ENCODE data around the gene LCN15. TPM values are rescaled to one million over a fixed set of nuclear protein-coding genes. Genes with fewer than 3 reads are reported as not detected.

LCN15 gene
- total RNA-seq, 1 experiment from 2014 or later = 0.05 TPM

- intact Hi-C loops (cut with micrococcal nuclease; ENCODE audit: unreplicated experiment) (no loop called here), in situ Hi-C loops (cut with HindIII; ENCODE audit: low pct_unique_long_range_greater_than_20kb, low sequenced_read_pairs) (no loop called here)
- H3K4me3 ChIP-seq (ENCODE audit: low read depth in 2 of 2, low read length in 2 of 2) = no peak overlapping the region
- ATAC-seq (no peak), DNase-seq (ENCODE audit: low read depth, low spot score) (no peak)
- peaks cover 3% of the 10 kb centered on the region; the same call in 1 of the 2 replicates for H3K4me1 ChIP-seq (ENCODE audit: control insufficient read depth, insufficient read depth, low read length)
- H3K27ac ChIP-seq (ENCODE audit: low read length) = no peak overlapping the region
- TF ChIP-seq, protein P1, sequence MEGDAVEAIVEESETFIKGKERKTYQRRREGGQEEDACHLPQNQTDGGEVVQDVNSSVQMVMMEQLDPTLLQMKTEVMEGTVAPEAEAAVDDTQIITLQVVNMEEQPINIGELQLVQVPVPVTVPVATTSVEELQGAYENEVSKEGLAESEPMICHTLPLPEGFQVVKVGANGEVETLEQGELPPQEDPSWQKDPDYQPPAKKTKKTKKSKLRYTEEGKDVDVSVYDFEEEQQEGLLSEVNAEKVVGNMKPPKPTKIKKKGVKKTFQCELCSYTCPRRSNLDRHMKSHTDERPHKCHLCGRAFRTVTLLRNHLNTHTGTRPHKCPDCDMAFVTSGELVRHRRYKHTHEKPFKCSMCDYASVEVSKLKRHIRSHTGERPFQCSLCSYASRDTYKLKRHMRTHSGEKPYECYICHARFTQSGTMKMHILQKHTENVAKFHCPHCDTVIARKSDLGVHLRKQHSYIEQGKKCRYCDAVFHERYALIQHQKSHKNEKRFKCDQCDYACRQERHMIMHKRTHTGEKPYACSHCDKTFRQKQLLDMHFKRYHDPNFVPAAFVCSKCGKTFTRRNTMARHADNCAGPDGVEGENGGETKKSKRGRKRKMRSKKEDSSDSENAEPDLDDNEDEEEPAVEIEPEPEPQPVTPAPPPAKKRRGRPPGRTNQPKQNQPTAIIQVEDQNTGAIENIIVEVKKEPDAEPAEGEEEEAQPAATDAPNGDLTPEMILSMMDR (IDR thresholded peaks at IDR 0.05) = no peak
- TF ChIP-seq TCF7L2 (IDR thresholded peaks at IDR 0.05; ENCODE audit: low read depth, low read length) (no peak), POLR2AphosphoS5 (IDR thresholded peaks at IDR 0.05; ENCODE audit: low read depth, low read length) (no peak), SIN3A (IDR thresholded peaks at IDR 0.05; ENCODE audit: borderline replicate concordance, insufficient read depth, low read depth, low read length) (no peak)
- TF ChIP-seq, protein P2, sequence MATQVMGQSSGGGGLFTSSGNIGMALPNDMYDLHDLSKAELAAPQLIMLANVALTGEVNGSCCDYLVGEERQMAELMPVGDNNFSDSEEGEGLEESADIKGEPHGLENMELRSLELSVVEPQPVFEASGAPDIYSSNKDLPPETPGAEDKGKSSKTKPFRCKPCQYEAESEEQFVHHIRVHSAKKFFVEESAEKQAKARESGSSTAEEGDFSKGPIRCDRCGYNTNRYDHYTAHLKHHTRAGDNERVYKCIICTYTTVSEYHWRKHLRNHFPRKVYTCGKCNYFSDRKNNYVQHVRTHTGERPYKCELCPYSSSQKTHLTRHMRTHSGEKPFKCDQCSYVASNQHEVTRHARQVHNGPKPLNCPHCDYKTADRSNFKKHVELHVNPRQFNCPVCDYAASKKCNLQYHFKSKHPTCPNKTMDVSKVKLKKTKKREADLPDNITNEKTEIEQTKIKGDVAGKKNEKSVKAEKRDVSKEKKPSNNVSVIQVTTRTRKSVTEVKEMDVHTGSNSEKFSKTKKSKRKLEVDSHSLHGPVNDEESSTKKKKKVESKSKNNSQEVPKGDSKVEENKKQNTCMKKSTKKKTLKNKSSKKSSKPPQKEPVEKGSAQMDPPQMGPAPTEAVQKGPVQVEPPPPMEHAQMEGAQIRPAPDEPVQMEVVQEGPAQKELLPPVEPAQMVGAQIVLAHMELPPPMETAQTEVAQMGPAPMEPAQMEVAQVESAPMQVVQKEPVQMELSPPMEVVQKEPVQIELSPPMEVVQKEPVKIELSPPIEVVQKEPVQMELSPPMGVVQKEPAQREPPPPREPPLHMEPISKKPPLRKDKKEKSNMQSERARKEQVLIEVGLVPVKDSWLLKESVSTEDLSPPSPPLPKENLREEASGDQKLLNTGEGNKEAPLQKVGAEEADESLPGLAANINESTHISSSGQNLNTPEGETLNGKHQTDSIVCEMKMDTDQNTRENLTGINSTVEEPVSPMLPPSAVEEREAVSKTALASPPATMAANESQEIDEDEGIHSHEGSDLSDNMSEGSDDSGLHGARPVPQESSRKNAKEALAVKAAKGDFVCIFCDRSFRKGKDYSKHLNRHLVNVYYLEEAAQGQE (IDR thresholded peaks at IDR 0.05; ENCODE audit: insufficient read depth in 1 of 2, low read depth in 2 of 2, low read length in 1 of 2) = no peak
- CTCF ChIA-PET = interaction anchor here (0.5 kb wide), 1 partner anchor 27 kb away, joined by 6 read pairs; no protein-coding TSS in a partner anchor
- POLR2A ChIA-PET = no interaction called here
- BruUV-seq (replicated peaks) = no TSS peak
- H3K9me3 ChIP-seq (ENCODE audit: control insufficient read depth, insufficient read depth, low read depth, low read length) = no peaks in the 10 kb centered on the region
- H3K27me3 ChIP-seq (ENCODE audit: control insufficient read depth, insufficient read depth, low read length) = no peaks in the 10 kb centered on the region
- no peaks in the 10 kb centered on the region for H3K36me3 ChIP-seq (ENCODE audit: control insufficient read depth, insufficient read depth, low read length)
These were observed 676 bp downstream of the LCN15 start for GRCh38 chr9:136763649-136764035.

- Histone ChIP-seq H3K9me3 (ENCODE audit: control insufficient read depth, insufficient read depth, low read depth, low read length) (no peaks in the 10 kb centered on the region), H3K4me3 (ENCODE audit: low read depth in 2 of 2, low read length in 2 of 2) (no peak overlapping the region), H3K27me3 (ENCODE audit: control insufficient read depth, insufficient read depth, low read length) (no peaks in the 10 kb centered on the region), H3K4me1 (ENCODE audit: control insufficient read depth, insufficient read depth, low read length) (peaks cover 3% of the 10 kb centered on the region; the same call in 1 of the 2 replicates), H3K36me3 (ENCODE audit: control insufficient read depth, insufficient read depth, low read length) (no peaks in the 10 kb centered on the region), H3K27ac (ENCODE audit: low read length) (no peak overlapping the region)
- BruUV-seq (replicated peaks) = no TSS peak
- ATAC-seq (peak; percentile 61), DNase-seq (ENCODE audit: low read depth, low spot score) (no peak)
- ChIA-PET POLR2A (no interaction called here), CTCF (interaction anchor here (0.5 to 0.8 kb wide), 3 partner anchors 27 to 454 kb away, joined by 3 to 6 read pairs (median 5); no protein-coding TSS in a partner anchor)
- TF ChIP-seq, protein P1 (IDR thresholded peaks at IDR 0.05) = peak; percentile 22; the same call in 1 of the 2 replicates
- TF ChIP-seq POLR2AphosphoS5 (IDR thresholded peaks at IDR 0.05; ENCODE audit: low read depth, low read length) = no peak
- in situ Hi-C loops (cut with HindIII; ENCODE audit: low pct_unique_long_range_greater_than_20kb, low sequenced_read_pairs) (no loop called here), intact Hi-C loops (cut with micrococcal nuclease; ENCODE audit: unreplicated experiment) (no loop called here)
These were observed 1.2 kb downstream of the LCN15 start for GRCh38 chr9:136762915-136763648.

Measured in Panc1 (cell line).